HepG2 (cell line): ENCODE results near the gene CPZ. TPM values are rescaled to one million over a fixed set of nuclear protein-coding genes. Genes with fewer than 3 reads are reported as not detected.

Experiments
- ATAC-seq: fragments of 200-7000 bp; cut with Tn5 transposase; 3 replicates; pipeline ENCODE4 v1.9.1; 2020; ENCODE audit warnings: mild to moderate bottlenecking, moderate library complexity
- BruUV-seq: library from RNA; stranded (reverse); fragments of 400-500 nt; replicated peaks from 2 replicates; lab custom pipeline; 2021; lab: Mats Ljungman, UMichigan
- CTCF ChIA-PET: fragments of 300-600 bp; formaldehyde crosslinking; extraction: SDS; loops from one replicate; lab custom pipeline; 2021; ENCODE audit warnings: low total read pairs, inconsistent platforms, low intra/inter-chr PET ratio; lab: Yijun Ruan, JAX
- POLR2A ChIA-PET: fragments of 350-600 bp; sonication (Branson Sonifier 250); formaldehyde crosslinking; loops from one replicate; lab custom pipeline; 2020; ENCODE audit warnings: antibody characterized with exemption, inconsistent platforms; lab: Yijun Ruan, JAX
- DNase-seq: peaks from one replicate; pipeline ENCODE4 v3.0.0-alpha.2; 2015; ENCODE audit warnings: low spot score
- FAIRE-seq: peaks from 3 replicates; lab custom pipeline; 2011; peaks lifted over from hg19 to GRCh38; lab: Jason Lieb, UNC
- H2AFZ ChIP-seq: one replicate; pipeline ENCODE4 v1.6.1; 2011; ENCODE audit warnings: low read length, inconsistent platforms
- H3K27ac ChIP-seq: fragments of 300-600 bp; 3 replicates; pipeline ENCODE4 v1.8.0; 2011; ENCODE audit warnings: mixed run types, mild to moderate bottlenecking, mixed read lengths, low read length, inconsistent platforms; ENCODE audit not compliant: insufficient read depth; ENCODE audit errors: extremely low read length
- H3K27me3 ChIP-seq, 2 experiments: fragments of 200-600 bp in 1 of 2; 2 replicates in 1 of 2; 3 replicates in 1 of 2; pipeline versions ENCODE4 v1.6.0 to v1.8.0; 2011; ENCODE audit warnings: low read length in 2 of 2, mild to moderate bottlenecking in 2 of 2, moderate library complexity in 2 of 2, inconsistent platforms in 1 of 2; ENCODE audit not compliant: insufficient read depth in 2 of 2, control insufficient read depth in 1 of 2
- H3K36me3 ChIP-seq, 2 experiments: fragments of 200-600 bp in 1 of 2; replicated peaks in 1 of 2; 2 replicates in 1 of 2; 3 replicates in 1 of 2; pipeline versions ENCODE4 v1.5.1 to v1.8.0; 2011; ENCODE audit warnings: low read length in 2 of 2, inconsistent platforms in 1 of 2; ENCODE audit not compliant: insufficient read depth in 2 of 2, control insufficient read depth in 1 of 2
- H3K4me1 ChIP-seq: 2 replicates; pipeline ENCODE4 v1.5.1; 2012; ENCODE audit warnings: low read length, inconsistent platforms; ENCODE audit not compliant: insufficient read depth
- H3K4me2 ChIP-seq: 2 replicates; pipeline ENCODE4 v1.6.0; 2011; ENCODE audit warnings: low read depth, low read length, inconsistent platforms
- H3K4me3 ChIP-seq, 3 experiments: fragments of 200-600 bp in 1 of 3; sonication (generic), shearing (Covaris generic) in 1 of 3; replicated peaks in 1 of 3; 2 replicates each; pipeline ENCODE4 v1.5.1; 2011 to 2016; ENCODE audit warnings: low read length in 3 of 3, inconsistent platforms in 2 of 3, low read depth in 2 of 3, mild to moderate bottlenecking in 2 of 3, control low read depth in 1 of 3, mixed read lengths in 1 of 3; ENCODE audit not compliant: insufficient read depth in 1 of 3
- H3K79me2 ChIP-seq: one replicate; pipeline ENCODE4 v1.6.1; 2011; ENCODE audit warnings: low read length, inconsistent platforms; ENCODE audit not compliant: insufficient read depth
- H3K9ac ChIP-seq: 2 replicates; pipeline ENCODE4 v1.6.0; 2011; ENCODE audit warnings: mild to moderate bottlenecking, low read depth, low read length, inconsistent platforms; ENCODE audit not compliant: insufficient read depth
- H3K9me3 ChIP-seq: 2 replicates; pipeline ENCODE4 v1.5.1; 2012; ENCODE audit warnings: mild to moderate bottlenecking, low read length
- H4K20me1 ChIP-seq: 2 replicates; pipeline ENCODE4 v1.6.0; 2011; ENCODE audit warnings: inconsistent platforms, mild to moderate bottlenecking, low read length, moderate library complexity; ENCODE audit not compliant: insufficient read depth
- CREM ChIP-seq, 2 experiments: sonication (generic) in 1 of 2; formaldehyde crosslinking in 1 of 2; IDR thresholded peaks; 2 replicates each; pipeline versions ENCODE4 v1.4.0 to v1.6.1; 2016 to 2020; ENCODE audit warnings: antibody characterized with exemption in 1 of 2, mild to moderate bottlenecking in 1 of 2, missing genetic modification reagents in 1 of 2
- ELF1 ChIP-seq: sonication (generic); formaldehyde crosslinking; IDR thresholded peaks from 2 replicates; pipeline ENCODE4 v1.4.0; 2020; ENCODE audit warnings: missing genetic modification reagents
- GPN1 ChIP-seq: sonication (generic); formaldehyde crosslinking; IDR thresholded peaks from 2 replicates; pipeline ENCODE4 v1.5.1; 2020; ENCODE audit warnings: missing genetic modification reagents, borderline replicate concordance
- KDM5B ChIP-seq: sonication (generic); formaldehyde crosslinking; IDR thresholded peaks from 2 replicates; pipeline ENCODE4 v1.4.0; 2020; ENCODE audit warnings: missing genetic modification reagents, mild to moderate bottlenecking, borderline replicate concordance
- KMT2B ChIP-seq: IDR thresholded peaks from 2 replicates; pipeline ENCODE4 v1.6.1; 2016; ENCODE audit warnings: missing genetic modification reagents, missing compliant biosample characterization
- RFX3 ChIP-seq: IDR thresholded peaks from 2 replicates; pipeline ENCODE4 v1.6.1; 2016; ENCODE audit warnings: missing biosample characterization, missing genetic modification reagents
- RXRA ChIP-seq: sonication (generic); formaldehyde crosslinking; IDR thresholded peaks from 2 replicates; pipeline ENCODE4 v1.5.1; 2020; ENCODE audit warnings: missing genetic modification reagents
- WGBS: methylation state at CpG from one replicate; pipeline ENCODE4 v1.1.6; 2017; ENCODE audit warnings: low lambda C conversion rate; 5-methylcytosine and 5-hydroxymethylcytosine counted together
- in situ Hi-C: cut with HindIII; loops from 2 replicates; pipeline ENCODE4 v1.10.0; 2017; ENCODE audit warnings: low pct_unique_long_range_greater_than_20kb; ENCODE audit not compliant: extremely low pct_ligation_motif_present
- intact Hi-C: fragments of 100-400 bp; cut with micrococcal nuclease; formaldehyde crosslinking; loops from one replicate; pipeline ENCODE4 v1.10.0; 2022; ENCODE audit not compliant: unreplicated experiment
- polyA plus RNA-seq, 8 experiments: library from polyadenylated mRNA; depleted of rRNA in 3 of 8; stranded (reverse) in 7 of 8; unstranded in 1 of 8; fragments of >200 nt; fragmentation: Illumina TruSeq in 4 of 8; extraction: Trizol in 4 of 8; gene quantifications; 2 replicates each; pipeline versions ENCODE4 v1.2.1 to v1.2.3, GENCODE V29; 2011 to 2016; ENCODE audit warnings: low read depth in 4 of 8, missing spikeins in 1 of 8, mixed read lengths in 1 of 8; ENCODE audit not compliant: insufficient read depth in 1 of 8
- total RNA-seq, 5 experiments: library from RNA; depleted of rRNA; stranded (reverse); fragments of >200 nt; fragmentation: Illumina TruSeq; extraction: Trizol; gene quantifications; 2 replicates each; pipeline ENCODE4 v1.2.3, GENCODE V29; 2016; ENCODE audit warnings: low read depth in 1 of 5
- TF ChIP-seq, protein P1 (sequence below): sonication (generic); formaldehyde crosslinking; IDR thresholded peaks from 2 replicates; pipeline ENCODE4 v1.8.1; 2022; ENCODE audit warnings: low read depth, mild to moderate bottlenecking, missing genetic modification reagents
- TF ChIP-seq, protein P2 (sequence below): sonication (generic); formaldehyde crosslinking; IDR thresholded peaks from 2 replicates; pipeline ENCODE4 v1.4.0; 2020; ENCODE audit warnings: missing genetic modification reagents, borderline replicate concordance
- TF ChIP-seq, protein P3 (sequence below): IDR thresholded peaks from 2 replicates; pipeline ENCODE4 v1.6.1; 2018; ENCODE audit warnings: missing genetic modification reagents, mild to moderate bottlenecking, missing compliant biosample characterization
- TF ChIP-seq, protein P4 (sequence below): sonication (generic); formaldehyde crosslinking; IDR thresholded peaks from 2 replicates; pipeline ENCODE4 v1.8.0; 2022; ENCODE audit warnings: mild to moderate bottlenecking, missing genetic modification reagents

The CPZ gene
- total and polyA plus RNA-seq, 2 of the 13 experiments (the other 11 are each of a cell fraction or from before 2014, with no cell fraction given) = 0.58 to 0.61 TPM

DNA sequence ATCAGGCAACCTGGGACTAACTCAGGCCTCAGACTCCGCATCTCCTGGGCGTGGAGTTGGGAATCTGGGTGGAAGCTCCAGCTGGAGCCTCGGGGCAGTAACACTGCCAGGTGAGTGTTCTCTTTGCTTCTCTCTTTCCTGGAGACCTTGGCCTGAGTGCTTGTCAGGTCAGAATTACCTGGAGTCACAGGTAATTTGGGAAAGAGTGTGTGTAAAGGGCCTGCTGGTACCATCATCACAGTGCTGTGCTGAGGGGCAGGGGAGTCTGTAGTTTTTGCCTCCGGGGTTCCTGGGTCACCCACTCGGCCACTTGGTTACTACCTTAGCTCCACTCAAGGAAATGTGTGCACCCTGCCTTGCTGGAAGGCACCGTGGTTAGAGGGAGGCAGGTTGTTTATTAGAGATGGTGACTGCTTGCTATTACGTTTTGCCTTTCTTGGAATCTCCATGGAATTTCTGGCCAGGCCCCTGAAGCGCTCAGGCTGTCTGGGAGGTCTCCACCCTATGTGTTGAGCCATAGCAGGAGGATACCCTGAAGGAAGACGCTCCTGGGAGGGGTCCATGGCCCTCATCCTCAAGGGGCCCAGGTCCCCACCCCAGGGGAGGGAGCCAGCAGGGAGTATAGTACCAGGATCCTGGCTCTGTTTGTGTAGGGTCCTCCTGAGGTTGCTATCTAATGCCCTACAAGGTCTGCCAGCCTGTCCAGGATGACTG, 9.5 kb upstream of the CPZ start (continued):
- no peak for TF ChIP-seq KDM5B (CRISPR knock-in tag)
- TF ChIP-seq CREM (IDR thresholded peaks at IDR 0.05) = no peak
- TF ChIP-seq CREM (CRISPR knock-in tag; IDR thresholded peaks at IDR 0.05) = no peak
- TF ChIP-seq, protein P1, sequence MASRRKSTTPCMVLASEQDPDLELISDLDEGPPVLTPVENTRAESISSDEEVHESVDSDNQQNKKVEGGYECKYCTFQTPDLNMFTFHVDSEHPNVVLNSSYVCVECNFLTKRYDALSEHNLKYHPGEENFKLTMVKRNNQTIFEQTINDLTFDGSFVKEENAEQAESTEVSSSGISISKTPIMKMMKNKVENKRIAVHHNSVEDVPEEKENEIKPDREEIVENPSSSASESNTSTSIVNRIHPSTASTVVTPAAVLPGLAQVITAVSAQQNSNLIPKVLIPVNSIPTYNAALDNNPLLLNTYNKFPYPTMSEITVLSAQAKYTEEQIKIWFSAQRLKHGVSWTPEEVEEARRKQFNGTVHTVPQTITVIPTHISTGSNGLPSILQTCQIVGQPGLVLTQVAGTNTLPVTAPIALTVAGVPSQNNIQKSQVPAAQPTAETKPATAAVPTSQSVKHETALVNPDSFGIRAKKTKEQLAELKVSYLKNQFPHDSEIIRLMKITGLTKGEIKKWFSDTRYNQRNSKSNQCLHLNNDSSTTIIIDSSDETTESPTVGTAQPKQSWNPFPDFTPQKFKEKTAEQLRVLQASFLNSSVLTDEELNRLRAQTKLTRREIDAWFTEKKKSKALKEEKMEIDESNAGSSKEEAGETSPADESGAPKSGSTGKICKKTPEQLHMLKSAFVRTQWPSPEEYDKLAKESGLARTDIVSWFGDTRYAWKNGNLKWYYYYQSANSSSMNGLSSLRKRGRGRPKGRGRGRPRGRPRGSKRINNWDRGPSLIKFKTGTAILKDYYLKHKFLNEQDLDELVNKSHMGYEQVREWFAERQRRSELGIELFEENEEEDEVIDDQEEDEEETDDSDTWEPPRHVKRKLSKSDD (CRISPR knock-in tag) = no peak
- TF ChIP-seq ELF1 (CRISPR knock-in tag) = no peak
- TF ChIP-seq KMT2B (CRISPR knock-in tag) = no peak
- TF ChIP-seq RXRA (CRISPR knock-in tag) = no peak

DNA sequence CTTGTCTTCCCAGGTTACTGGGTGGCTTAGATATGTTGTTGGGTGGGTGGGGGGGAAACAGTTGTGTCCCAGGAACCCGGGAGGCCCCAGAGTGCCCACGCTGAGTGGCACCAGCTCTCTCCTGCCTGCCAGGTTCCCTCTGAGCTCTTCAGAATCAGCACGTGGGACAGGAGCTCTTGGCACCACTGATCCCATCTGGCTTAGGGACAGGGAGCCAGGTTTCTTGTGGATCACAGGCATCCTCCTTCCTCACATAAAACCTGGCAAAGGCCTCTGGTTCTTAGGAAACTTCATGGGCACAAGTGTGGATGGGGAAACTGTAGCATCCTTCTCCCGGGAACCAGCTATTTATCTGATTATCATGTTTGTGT, 8.9 kb upstream of the CPZ start:
- Histone ChIP-seq H3K36me3 (no peaks in the 10 kb centered on the region), H3K27me3 (peaks cover 5 to 22% of the 10 kb centered on the region in 2 experiments; a peak in 2 of 5 replicates), H4K20me1 (0 out of 2 replicates have a peak, but pooled peaks cover 3% of the 10 kb centered on the region), H3K79me2 (no peaks in the 10 kb centered on the region), H3K4me1 (no peaks in the 10 kb centered on the region), H2AFZ (no peak overlapping the region), H3K27ac (no peak overlapping the region), H3K9me3 (no peaks in the 10 kb centered on the region), H3K9ac (no peak overlapping the region), H3K4me2 (no peak overlapping the region), H3K4me3 (no peak overlapping the region)
- DNase-seq = no peak
- BruUV-seq = no TSS peak
- in situ Hi-C loops = no loop called here
- no peak for FAIRE-seq
- no peak for ATAC-seq
- POLR2A ChIA-PET = no interaction called here
- intact Hi-C loops = no loop called here
- CTCF ChIA-PET = no interaction called here
- WGBS = 0% methylated on average over 1 of the region's 4 CpGs
- TF ChIP-seq, protein P2, sequence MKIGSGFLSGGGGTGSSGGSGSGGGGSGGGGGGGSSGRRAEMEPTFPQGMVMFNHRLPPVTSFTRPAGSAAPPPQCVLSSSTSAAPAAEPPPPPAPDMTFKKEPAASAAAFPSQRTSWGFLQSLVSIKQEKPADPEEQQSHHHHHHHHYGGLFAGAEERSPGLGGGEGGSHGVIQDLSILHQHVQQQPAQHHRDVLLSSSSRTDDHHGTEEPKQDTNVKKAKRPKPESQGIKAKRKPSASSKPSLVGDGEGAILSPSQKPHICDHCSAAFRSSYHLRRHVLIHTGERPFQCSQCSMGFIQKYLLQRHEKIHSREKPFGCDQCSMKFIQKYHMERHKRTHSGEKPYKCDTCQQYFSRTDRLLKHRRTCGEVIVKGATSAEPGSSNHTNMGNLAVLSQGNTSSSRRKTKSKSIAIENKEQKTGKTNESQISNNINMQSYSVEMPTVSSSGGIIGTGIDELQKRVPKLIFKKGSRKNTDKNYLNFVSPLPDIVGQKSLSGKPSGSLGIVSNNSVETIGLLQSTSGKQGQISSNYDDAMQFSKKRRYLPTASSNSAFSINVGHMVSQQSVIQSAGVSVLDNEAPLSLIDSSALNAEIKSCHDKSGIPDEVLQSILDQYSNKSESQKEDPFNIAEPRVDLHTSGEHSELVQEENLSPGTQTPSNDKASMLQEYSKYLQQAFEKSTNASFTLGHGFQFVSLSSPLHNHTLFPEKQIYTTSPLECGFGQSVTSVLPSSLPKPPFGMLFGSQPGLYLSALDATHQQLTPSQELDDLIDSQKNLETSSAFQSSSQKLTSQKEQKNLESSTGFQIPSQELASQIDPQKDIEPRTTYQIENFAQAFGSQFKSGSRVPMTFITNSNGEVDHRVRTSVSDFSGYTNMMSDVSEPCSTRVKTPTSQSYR (CRISPR knock-in tag) = no peak
- TF ChIP-seq RFX3 (CRISPR knock-in tag) = no peak
- no peak for TF ChIP-seq GPN1 (CRISPR knock-in tag)
- TF ChIP-seq, protein P3, sequence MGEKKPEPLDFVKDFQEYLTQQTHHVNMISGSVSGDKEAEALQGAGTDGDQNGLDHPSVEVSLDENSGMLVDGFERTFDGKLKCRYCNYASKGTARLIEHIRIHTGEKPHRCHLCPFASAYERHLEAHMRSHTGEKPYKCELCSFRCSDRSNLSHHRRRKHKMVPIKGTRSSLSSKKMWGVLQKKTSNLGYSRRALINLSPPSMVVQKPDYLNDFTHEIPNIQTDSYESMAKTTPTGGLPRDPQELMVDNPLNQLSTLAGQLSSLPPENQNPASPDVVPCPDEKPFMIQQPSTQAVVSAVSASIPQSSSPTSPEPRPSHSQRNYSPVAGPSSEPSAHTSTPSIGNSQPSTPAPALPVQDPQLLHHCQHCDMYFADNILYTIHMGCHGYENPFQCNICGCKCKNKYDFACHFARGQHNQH (CRISPR knock-in tag) = no peak
- TF ChIP-seq, protein P4, sequence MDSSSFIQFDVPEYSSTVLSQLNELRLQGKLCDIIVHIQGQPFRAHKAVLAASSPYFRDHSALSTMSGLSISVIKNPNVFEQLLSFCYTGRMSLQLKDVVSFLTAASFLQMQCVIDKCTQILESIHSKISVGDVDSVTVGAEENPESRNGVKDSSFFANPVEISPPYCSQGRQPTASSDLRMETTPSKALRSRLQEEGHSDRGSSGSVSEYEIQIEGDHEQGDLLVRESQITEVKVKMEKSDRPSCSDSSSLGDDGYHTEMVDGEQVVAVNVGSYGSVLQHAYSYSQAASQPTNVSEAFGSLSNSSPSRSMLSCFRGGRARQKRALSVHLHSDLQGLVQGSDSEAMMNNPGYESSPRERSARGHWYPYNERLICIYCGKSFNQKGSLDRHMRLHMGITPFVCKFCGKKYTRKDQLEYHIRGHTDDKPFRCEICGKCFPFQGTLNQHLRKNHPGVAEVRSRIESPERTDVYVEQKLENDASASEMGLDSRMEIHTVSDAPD (CRISPR knock-in tag) = no peak
